ENCODE measurements around the gene TIMM44.

Gene TIMM44

DNA sequence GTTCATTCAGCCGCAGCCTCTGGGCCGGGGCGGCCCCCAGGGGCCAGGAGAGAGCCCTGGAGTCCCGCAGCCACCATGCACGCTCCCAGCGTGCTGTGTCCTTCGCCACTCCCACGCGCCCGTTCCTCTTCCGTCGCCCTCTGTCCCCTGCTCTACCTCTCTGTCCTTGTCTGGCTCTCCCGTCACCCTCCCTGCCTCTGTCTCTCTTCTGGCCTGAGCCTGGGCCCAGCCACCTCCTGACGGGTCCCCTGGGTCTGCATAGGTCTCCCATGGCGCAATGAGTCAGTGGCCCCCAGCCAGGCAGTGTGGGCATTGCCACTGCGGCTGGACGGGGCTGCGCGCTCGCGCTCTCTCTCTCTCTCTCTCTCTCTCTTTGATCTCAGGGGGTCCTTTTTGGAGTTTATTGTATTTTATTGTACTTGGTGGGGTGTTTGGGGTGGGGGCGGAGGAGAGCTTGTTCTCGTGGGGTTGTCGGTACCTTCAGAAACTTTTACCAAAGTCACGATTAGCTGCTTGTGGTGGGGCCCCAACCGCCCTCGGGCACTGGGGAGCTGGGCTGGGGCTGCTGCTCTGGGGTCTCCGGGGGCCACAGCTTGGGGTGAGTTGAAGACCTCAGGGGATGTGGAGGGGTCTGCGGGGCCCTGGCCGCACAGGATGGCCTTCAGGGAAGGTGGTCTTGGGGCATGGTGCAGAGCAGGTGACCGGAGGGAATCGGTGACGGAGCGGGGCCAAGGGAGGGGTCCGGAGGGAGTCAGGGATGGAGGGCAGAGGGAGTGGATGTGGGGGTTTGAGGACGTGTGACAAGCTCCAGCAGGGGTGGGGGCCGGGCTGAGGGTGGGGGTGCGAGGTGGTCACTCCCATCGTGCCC lies 30.5 kb downstream of the TIMM44 start:
- DNase-seq = no peak

DNA sequence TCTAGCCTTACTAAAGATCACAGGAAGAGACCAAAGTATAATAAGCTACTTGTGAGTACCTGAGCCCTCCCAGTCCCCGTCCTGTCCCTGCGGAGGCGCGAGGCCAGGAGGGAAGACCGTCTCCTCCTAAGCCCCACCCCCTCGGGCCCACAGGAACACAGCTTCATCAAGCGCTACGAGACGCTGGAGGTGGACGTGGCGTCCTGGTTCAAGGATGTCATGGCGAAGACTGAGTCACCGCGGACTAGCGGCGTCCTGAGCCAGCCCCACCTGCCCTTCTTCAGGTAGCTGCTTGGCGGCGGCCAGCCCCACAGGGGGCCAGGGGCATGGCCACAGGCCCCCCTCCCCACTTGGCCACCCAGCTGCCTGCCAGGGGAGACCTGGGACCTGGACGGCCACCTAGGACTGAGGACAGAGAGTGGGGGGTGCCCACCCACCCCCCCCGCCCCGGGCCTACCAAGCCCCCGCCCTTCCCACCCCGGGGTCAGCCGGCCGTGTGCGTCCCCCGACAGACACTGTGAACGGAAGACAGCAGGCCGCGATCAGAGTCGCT lies 31.2 kb downstream of the TIMM44 start:
- no peak for DNase-seq

DNA sequence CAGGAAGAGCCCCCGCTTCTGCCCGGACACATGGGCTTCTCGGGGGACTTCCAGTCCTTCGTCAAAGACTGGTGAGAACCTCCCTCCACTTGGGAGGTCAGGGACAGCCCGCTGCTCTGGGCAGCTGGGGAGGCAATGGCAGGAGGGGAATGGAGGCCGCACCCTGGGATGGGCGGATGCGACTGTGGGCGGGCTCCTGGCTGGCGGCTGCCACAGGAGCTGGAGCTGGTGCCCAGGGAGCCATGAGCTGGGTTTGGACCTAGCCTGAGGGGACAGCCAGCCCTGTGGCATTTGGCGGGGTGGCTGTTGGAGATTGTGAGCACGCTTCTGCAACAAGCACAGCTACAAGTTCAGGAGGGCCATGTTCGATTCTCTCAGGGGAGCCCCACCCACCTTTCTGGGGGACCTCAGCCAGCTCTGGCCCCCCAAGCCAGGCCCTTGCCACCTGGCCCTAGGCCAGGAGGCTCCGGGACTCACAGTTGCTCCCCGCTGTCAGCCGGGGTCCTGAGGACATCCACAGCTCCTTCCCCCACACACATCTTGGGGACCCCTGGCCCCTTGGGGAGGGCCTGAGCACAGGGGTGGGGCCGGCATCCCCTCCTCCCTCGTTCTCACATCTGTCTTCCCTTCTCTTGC lies 31.8 kb downstream of the TIMM44 start:
- no peak for DNase-seq

DNA sequence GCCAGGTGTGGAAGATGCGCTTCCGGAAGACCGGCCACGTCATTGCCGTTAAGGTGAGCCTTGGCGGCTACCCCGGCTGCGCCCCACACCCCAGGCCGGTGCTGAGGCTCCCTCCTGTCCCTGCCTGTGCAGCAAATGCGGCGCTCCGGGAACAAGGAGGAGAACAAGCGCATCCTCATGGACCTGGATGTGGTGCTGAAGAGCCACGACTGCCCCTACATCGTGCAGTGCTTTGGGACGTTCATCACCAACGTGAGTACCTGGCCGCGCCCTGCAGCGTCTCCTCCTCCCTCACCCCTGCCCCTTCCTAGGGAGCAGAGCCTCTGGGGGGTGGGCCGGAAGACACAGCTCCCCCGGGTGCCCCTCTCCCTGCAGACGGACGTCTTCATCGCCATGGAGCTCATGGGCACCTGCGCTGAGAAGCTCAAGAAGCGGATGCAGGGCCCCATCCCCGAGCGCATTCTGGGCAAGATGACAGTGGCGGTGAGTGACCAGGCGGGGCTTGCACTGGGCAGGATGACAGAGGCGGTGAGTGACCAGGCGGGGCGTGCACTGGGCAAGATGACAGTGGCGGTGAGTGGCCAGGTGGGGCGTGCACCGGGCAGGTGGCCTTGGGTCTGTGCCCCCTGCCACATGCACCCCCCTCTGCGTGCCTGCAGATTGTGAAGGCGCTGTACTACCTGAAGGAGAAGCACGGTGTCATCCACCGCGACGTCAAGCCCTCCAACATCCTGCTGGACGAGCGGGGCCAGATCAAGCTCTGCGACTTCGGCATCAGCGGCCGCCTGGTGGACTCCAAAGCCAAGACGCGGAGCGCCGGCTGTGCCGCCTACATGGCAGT lies 32.9 kb downstream of the TIMM44 start:
- DNase-seq = no peak

DNA sequence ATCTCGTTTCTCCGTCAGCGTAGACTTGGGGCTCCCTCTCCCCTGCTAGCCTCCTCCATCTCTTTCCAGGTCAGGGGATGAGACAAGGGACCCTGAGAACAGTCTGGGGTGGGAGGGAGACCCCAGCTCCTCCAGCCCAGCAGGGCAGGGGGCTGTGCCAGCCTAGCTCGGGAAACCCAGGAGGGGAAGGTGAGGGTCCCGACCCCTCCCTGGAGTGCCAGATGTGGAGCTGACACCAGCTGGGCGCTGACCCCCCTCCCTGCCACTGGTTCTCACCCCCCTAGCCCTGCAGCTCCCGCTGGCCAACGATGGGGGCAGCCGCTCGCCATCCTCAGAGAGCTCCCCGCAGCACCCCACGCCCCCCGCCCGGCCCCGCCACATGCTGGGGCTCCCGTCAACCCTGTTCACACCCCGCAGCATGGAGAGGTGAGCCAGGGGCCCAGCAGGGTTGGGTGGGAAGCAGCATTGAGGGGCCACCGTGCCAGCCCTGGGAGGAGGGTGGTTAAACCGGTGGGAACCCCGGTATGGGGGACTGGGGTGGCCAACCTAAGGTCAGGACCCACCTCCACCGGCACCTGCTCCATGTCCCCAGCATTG lies 33.9 kb downstream of the TIMM44 start:
- DNase-seq = no peak

DNA sequence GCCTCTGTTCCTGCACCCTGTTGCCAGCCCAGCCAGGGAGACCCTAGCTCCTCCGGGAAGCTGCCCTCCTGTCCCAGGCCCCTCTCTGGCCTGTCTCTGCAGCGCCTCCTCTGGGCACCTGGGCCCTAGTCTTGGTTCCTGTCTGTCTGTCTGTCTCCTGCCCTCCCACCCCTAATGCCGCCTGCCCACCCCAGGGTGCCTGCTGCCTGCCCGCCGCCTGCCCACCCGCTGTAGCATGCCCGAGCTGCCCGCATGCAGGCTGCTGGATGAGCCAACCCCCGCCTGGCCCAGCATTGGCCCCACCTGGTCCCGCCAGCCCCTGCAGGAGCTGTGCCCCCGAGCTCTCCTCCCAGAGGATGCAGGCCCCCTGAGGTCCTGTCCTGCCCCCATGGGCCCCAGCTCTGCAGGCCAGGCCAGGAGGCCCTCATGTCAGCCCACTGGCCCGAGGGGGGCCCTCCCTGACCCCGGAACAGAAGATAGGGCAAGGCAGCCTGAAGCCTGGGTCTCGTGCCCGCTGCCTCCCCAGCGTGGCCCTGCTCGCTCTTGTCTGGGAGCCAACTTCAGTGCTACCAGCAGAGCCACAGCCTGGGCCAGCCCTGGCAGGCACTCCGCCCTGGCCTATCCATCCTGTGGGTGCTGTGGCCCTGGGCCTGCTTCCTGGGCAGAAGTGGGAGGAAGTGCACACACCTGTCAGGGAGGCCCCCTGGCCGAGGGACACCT lies 34.6 kb downstream of the TIMM44 start:
- no peak for DNase-seq

DNA sequence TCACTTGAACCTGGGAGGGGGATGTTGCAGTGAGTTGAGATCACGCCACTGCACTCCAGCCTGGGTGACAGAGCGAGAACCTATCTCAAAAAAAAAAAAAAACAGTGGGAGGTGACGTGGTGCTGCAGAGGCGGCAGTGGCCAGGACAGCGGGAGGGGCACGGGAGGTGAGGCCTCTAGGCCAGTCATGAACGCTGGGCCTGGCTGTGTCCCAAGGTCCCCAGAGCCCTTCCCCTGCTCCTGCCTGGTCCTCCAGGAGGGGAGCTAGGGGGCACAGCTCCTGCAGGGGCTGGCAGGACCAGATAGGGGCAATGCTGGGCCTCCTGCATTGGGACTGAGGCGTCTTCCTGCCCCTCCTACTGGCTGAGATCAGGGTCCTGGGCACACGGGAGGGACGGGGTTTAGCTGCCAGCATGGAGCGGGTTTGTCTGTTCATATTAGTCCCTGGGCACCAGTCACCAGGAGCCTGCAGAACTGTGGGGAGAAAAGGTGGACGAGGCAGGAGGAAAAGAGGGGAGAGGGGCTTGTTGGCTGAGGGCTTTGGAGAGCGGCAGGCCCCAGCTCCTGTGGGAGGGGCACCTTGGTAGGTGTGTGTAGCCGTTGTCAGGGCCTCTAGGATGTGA lies 35.3 kb downstream of the TIMM44 start:
- DNase-seq = no peak

DNA sequence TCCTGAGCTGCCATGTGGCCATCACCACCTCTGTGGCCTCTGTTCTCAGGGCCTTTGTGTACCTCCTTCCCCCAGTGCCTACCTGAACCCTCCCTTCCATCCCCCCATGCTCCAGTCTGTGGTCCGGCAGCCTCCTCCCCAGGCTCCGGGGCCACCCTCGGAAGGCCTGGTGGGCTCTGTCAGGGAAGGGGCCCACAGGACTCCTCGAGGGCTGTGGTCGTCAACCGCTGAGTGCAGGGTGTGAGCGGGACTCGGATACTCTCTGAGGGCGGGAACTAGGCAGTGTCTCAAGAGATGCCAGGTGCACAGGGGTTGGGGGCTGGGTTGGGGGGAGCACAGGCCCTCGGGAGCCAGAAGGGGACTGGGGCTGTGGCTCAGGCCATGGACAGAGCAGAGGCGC lies 35.9 kb downstream of the TIMM44 start:
- DNase-seq = no peak

DNA sequence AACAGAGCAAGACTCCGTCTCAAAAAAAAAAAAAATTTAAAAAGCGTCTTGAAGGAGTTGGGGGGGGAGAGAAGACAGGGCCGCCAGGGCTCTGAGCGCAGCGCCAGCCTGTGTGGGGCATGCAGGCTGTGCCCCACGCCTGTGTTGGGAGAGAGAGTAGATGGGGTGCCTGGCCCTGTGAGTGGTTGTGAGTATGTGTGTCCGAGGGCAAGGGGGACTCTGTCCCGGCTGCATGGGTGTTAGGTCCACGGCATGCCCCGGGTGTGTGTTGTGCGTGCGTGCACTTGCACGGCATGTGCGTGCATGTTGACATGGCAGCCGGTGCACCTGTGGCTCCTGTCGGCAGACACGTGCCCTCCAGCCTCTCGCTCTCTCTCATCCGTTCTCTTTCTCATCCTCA lies 36.3 kb downstream of the TIMM44 start:
- DNase-seq = no peak

DNA sequence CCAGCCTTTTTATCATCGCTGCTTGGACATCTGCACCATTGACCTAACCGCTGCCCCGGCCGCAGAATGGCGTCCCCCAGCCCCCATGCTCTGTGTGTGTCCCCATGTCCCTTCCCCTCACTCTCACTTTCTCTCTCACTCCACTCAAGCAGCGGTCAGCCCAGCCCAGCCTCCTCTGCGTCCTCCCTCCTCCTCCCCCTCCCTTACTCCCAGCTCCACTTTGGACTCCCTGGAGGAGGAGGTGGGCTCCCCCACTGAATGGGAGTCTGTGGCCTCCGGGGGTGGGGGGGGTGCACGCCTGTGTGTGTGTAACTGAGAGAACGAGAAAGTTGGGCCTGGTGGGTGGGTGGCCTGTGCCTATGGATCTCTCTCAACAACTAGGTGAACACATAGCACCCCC lies 37.6 kb downstream of the TIMM44 start:
- DNase-seq = no peak

DNA sequence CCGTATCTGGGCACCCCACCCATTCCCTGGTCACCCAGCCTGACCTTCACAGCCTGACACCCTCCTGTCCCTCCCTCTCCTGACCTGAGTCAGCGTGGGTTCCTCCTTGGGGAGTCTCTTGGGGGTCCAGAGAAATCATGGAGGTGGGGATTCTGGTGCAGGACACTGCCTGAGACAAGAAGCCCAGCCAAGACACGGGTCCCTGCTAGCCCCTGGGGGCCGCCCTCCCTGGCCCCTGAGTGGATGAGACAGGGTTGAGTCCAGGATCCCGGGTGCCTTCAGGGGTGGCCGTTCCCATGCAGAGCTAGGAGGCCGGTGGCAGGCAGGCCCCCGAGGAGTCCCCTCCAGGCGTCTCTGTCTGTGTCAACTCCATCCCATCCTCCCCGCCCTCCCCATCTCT lies 38.2 kb downstream of the TIMM44 start:
- DNase-seq = no peak

DNA sequence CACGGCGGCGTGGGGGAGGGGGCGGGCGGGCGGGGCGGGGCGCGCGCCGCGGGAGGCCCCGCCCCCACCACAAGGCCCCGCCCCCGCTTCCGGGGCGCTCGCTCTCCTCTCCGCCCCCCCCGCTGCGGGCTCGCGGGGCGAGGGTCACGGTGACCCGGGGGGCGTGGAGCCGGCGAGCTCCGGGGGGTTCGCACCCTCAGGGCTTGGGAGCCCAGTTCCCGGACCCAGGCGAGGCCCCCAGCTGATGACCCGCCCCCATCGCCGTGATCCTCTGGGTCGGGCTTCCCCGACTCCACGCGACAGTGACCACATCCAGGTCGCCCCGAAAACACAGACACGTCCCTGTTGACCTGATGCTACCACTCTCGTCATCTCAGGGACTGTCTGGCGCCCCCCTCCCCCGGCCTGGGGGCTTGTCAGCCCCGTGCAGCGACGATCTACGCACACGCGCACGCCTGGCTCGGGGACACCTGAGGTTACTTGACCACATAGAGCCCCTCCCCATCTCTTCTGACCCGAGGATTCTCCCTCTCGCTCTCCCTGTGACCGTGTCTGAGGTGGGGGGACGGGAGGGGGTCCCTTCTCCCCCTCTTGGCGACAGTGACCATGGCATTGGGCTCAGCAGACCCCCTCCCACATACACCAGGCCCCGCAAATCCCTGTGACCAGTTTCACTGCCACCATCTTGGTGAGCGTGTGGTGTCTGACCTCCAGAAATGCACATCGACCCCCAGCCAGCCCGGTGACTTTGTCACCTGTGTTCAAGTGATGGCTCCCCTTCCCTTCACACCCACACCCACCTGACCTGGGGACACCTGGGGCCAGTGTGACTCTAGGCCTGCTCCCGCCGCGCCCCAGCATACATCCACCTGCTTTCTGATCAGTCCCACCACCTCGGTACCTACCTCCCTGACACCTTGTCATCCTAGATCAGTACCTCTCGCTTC lies 39.1 kb downstream of the TIMM44 start:
- DNase-seq = peak; percentile 88 to 92

DNA sequence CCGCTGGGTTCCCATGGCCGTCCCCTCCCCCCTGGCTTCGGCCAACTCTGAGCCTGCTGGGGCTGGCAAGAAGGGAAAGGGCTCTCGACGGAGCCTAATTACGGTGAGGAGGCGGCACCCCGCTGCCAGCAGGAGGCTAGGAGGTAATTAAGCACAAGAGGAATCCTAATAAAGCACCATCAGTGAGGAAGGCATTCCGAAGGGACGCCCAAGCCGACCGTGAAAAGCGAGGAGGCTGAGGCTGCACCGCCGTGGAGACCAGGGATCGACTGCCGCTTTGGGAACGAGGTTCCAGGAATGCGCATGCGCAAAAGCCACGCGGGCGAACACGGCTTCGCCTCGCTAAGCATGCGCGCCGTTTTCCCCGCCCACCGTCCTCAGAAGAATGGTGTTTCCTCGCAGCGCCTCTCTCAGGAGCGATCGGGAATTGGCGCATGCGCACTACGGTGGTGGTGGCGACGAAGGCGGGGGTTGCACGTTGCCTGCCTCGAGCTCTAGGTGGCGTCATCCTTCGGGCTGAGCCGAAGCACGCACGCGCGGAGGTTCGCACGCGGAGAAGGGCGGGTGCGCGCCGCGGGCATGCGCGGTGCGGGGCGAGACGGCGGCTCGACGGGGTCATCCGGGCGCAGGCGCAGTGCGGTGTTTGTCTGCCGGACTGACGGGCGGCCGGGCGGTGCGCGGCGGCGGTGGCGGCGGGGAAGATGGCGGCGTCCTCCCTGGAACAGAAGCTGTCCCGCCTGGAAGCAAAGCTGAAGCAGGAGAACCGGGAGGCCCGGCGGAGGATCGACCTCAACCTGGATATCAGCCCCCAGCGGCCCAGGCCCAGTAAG lies 40.0 kb downstream of the TIMM44 start, which contains the start of gene MAP2K7:
MAP2K7 (plus strand) TSS at position 634 of the 830 bp plus-strand sequence; CDS start at position 702, 68 bp downstream.
- DNase-seq = peak; percentile 100

DNA sequence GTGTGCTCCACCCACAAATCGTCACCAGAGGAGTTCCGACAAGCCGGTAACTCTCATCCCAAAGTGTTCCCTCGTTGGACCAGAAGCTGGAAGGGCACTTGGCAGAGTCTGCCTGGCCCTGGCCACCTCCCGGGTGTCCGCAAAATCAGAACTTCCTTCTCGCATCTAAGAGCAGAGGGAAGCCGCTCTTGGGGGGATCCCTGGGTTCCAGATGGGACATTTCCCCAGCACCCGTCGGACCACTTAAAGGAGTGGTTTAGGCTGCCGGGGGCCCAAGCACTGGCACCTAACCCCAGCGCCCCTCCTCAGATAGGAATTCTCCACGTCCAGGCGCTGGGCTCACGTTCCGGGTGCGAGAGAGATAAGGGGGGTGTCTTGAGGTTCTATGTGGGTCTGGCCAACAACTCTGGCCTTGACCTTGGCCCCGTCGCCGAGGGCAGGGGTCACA lies 40.6 kb downstream of the TIMM44 start:
- no peak for DNase-seq

DNA sequence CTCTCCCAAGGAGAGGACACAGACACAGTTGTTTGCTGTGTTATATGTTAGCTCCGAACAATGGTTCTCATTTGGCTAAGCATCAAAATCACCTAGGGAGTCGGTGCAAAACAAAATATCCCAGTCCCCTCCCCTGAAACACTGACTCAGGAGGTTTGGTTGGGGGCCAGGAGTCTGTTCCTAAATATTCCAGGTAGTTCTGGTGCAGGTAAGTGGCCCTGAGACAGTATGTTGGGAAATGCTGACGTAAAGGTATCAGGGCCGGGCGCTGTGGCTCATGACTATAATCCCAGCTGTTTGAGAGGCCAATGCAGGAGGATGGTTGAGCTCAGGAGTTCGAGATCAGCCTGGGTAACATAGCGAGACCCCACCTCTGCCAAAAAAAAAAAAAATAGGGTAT lies 42.1 kb downstream of the TIMM44 start:
- DNase-seq = no peak

DNA sequence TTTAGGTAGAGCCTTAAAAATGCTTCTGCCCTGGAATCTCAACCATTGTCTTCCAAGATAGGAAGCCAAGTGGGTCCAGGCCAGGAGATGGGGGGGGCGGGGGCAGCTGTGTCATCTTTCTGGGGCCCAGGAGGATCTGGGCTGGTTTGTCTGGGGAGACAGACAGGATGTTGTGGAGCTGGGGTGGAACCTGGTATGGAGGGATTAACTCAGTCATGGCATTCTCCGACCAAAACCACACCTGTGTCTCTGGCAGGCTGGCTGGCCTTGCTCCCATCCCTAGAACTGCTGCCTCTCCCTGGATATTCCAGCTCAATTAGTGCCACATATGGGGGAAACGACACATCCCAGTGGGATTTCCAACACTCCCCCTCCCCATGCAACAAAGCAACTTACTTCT lies 42.5 kb downstream of the TIMM44 start:
- DNase-seq = no peak

DNA sequence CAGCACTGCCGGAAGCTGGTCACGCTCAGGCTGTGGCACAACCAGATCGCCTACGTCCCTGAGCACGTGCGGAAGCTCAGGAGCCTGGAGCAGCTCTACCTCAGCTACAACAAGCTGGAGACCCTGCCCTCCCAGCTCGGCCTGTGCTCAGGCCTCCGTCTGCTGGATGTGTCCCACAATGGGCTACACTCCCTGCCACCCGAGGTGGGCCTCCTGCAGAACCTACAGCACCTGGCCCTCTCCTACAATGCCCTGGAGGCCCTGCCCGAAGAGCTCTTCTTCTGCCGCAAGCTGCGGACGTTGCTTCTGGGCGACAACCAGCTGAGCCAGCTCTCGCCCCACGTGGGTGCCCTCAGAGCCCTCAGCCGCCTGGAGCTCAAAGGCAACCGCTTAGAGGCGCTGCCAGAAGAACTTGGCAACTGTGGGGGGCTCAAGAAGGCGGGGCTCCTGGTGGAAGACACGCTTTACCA lies 43.0 kb downstream of the TIMM44 start:
- no peak for DNase-seq

DNA sequence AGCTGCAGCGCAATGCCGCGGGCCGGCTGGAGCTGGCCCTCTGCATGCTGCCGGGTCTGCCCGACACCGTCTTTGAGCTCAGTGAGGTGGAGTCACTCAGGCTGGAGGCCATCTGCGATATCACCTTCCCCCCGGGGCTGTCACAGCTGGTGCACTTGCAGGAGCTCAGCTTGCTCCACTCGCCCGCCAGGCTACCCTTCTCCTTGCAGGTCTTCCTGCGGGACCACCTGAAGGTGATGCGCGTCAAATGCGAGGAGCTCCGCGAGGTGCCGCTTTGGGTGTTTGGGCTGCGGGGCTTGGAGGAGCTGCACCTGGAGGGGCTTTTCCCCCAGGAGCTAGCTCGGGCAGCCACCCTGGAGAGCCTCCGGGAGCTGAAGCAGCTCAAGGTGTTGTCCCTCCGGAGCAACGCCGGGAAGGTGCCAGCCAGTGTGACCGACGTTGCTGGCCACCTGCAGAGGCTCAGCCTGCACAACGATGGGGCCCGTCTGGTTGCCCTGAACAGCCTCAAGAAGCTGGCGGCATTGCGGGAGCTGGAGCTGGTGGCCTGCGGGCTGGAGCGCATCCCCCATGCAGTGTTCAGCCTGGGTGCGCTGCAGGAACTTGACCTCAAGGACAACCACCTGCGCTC lies 43.6 kb downstream of the TIMM44 start:
- no peak for DNase-seq

DNA sequence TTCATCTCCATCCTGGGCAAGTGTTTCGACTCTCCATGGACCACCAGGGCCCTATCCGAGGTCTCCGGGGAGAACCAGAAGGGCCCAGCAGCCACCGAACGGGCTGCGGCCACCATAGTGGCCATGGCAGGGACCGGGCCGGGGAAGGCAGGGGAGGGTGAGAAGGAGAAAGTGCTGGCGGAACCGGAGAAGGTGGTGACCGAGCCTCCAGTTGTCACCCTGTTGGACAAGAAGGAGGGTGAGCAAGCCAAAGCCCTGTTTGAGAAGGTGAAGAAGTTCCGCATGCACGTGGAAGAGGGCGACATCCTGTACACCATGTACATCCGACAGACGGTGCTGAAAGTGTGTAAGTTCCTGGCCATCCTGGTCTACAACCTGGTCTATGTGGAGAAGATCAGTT lies 44.5 kb downstream of the TIMM44 start:
- no peak for DNase-seq

Measured in CD4-positive, alpha-beta T cell treated with Interleukin-1 beta for 1 hour (primary cell).